Ishikawa (cell line): ENCODE results near the gene PDE6H.

Experiments used
- CEBPB ChIP-seq: IDR thresholded peaks from 2 replicates; pipeline ENCODE4 v1.6.1; 2012
- CREB1 ChIP-seq: IDR thresholded peaks from 2 replicates; pipeline ENCODE4 v1.6.1; 2012; ENCODE audit warnings: low read depth
- EGR1 ChIP-seq: IDR thresholded peaks from 2 replicates; pipeline ENCODE4 v1.6.1; 2012
- EP300 ChIP-seq: IDR thresholded peaks from 2 replicates; pipeline ENCODE4 v1.6.1; 2012; ENCODE audit warnings: borderline replicate concordance
- FOXM1 ChIP-seq: IDR thresholded peaks from 2 replicates; pipeline ENCODE4 v1.6.1; 2012; ENCODE audit warnings: low read depth, borderline replicate concordance
- NFIC ChIP-seq: IDR thresholded peaks from 2 replicates; pipeline ENCODE4 v1.6.1; 2012
- RAD21 ChIP-seq: IDR thresholded peaks from 2 replicates; pipeline ENCODE4 v1.6.1; 2012; ENCODE audit warnings: low read depth
- TAF1 ChIP-seq: IDR thresholded peaks from 2 replicates; pipeline ENCODE4 v1.6.1; 2012; ENCODE audit warnings: low read depth, mild to moderate bottlenecking
- TCF12 ChIP-seq: IDR thresholded peaks from 2 replicates; pipeline ENCODE4 v1.6.1; 2012; ENCODE audit warnings: low read depth
- TEAD4 ChIP-seq: IDR thresholded peaks from 2 replicates; pipeline ENCODE4 v1.6.1; 2012
- YY1 ChIP-seq: IDR thresholded peaks from 2 replicates; pipeline ENCODE4 v1.6.1; 2012; ENCODE audit warnings: low read depth
- ZBTB7A ChIP-seq: IDR thresholded peaks from 2 replicates; pipeline ENCODE4 v1.6.1; 2012; ENCODE audit warnings: low read depth
- TF ChIP-seq, protein P1 (sequence below): IDR thresholded peaks from 2 replicates; pipeline ENCODE4 v1.6.1; 2012; ENCODE audit warnings: low read depth, mild to moderate bottlenecking
- TF ChIP-seq, protein P2 (sequence below): IDR thresholded peaks from 2 replicates; pipeline ENCODE4 v1.6.1; 2012
- TF ChIP-seq, protein P3 (sequence below): IDR thresholded peaks from 2 replicates; pipeline ENCODE4 v1.6.1; 2012

Gene PDE6H

DNA sequence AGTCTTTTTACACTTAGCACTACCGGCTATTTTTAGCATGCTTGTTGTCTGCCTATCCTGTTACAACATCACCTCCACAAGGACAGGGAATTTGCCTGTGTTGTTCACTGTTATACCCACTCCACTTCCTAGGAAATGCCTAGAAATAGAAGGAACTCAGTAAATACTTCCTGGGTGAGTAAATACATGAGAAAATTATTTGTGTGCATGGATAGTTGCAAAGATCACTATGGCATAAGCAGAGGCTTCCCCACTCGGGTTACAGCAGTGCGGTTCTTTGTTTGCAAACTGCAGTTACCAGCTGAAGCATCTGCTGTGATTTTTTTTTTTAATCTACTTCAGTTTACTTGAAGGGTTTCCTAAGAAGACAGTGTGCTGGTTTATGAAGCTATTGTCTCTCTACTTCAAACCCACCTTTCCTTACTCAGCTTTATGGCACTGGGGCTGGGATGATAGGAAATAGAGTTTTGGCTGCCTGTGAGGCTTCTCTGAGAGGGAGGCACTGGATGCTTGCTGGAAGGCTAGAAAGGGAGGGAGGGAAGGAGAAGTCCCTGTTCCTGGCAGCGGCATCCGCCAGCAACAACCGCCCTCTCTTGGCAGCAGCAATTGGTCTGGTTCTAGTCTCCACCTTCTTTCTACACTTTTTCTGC lies 29.0 kb downstream of the PDE6H start:
- TF ChIP-seq EGR1 = no peak
- TF ChIP-seq TAF1 = no peak
- TF ChIP-seq, protein P1, sequence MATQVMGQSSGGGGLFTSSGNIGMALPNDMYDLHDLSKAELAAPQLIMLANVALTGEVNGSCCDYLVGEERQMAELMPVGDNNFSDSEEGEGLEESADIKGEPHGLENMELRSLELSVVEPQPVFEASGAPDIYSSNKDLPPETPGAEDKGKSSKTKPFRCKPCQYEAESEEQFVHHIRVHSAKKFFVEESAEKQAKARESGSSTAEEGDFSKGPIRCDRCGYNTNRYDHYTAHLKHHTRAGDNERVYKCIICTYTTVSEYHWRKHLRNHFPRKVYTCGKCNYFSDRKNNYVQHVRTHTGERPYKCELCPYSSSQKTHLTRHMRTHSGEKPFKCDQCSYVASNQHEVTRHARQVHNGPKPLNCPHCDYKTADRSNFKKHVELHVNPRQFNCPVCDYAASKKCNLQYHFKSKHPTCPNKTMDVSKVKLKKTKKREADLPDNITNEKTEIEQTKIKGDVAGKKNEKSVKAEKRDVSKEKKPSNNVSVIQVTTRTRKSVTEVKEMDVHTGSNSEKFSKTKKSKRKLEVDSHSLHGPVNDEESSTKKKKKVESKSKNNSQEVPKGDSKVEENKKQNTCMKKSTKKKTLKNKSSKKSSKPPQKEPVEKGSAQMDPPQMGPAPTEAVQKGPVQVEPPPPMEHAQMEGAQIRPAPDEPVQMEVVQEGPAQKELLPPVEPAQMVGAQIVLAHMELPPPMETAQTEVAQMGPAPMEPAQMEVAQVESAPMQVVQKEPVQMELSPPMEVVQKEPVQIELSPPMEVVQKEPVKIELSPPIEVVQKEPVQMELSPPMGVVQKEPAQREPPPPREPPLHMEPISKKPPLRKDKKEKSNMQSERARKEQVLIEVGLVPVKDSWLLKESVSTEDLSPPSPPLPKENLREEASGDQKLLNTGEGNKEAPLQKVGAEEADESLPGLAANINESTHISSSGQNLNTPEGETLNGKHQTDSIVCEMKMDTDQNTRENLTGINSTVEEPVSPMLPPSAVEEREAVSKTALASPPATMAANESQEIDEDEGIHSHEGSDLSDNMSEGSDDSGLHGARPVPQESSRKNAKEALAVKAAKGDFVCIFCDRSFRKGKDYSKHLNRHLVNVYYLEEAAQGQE = no peak
- TF ChIP-seq FOXM1 = no peak
- TF ChIP-seq CREB1 = no peak
- no peak for TF ChIP-seq TEAD4
- no peak for TF ChIP-seq RAD21
- TF ChIP-seq TCF12 = no peak
- TF ChIP-seq, protein P2, sequence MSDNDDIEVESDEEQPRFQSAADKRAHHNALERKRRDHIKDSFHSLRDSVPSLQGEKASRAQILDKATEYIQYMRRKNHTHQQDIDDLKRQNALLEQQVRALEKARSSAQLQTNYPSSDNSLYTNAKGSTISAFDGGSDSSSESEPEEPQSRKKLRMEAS = no peak
- no peak for TF ChIP-seq NFIC
- no peak for TF ChIP-seq ZBTB7A
- TF ChIP-seq, protein P3, sequence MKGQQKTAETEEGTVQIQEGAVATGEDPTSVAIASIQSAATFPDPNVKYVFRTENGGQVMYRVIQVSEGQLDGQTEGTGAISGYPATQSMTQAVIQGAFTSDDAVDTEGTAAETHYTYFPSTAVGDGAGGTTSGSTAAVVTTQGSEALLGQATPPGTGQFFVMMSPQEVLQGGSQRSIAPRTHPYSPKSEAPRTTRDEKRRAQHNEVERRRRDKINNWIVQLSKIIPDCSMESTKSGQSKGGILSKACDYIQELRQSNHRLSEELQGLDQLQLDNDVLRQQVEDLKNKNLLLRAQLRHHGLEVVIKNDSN = no peak
- no peak for TF ChIP-seq CEBPB
- TF ChIP-seq YY1 = no peak
- TF ChIP-seq EP300 = no peak

DNA sequence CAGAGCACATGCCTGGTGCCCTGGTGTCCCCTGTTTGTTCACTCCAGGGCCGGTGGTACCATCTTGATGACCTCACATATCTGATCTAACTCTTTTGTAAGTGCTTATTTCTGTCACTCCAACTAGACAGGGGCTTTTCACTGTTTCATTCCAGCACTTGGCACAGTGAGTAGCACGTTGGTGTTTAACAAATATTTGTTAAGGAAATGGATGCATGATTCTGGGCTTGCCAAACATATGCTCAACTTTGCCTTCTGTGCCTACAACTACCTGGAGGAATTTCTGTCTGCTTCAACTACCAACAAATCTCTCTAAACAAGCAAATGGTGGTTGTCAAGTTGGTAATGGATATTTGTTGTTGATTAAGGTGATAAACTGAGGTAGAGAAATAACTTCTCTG lies 31.6 kb downstream of the PDE6H start:
- TF ChIP-seq, protein P3 = no peak
- TF ChIP-seq ZBTB7A = no peak
- TF ChIP-seq, protein P1 = no peak
- no peak for TF ChIP-seq CREB1
- no peak for TF ChIP-seq TEAD4
- no peak for TF ChIP-seq RAD21
- no peak for TF ChIP-seq EGR1
- TF ChIP-seq NFIC = no peak
- no peak for TF ChIP-seq FOXM1
- TF ChIP-seq, protein P2 = no peak
- TF ChIP-seq CEBPB = no peak
- no peak for TF ChIP-seq TCF12
- TF ChIP-seq EP300 = no peak
- no peak for TF ChIP-seq YY1
- no peak for TF ChIP-seq TAF1

DNA sequence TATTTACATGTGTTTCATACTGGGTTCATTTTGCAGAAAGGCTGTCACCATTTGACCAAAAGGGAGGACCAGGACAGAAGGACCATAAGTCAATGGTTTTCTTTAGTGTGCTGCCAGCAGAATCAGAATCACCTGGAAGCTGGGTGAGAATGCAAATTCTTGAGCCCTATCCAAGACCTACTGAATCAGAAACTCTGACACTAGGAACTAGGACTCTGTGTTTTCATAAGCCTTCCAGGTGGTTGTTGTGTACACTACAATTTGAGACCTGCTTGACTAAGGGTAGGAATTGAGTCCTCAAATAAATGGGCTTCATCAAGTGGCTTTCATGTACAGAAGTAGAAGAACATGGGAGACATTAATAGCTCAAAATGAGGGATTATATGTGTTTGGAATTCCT lies 32.2 kb downstream of the PDE6H start:
- TF ChIP-seq, protein P3 = no peak
- TF ChIP-seq CREB1 (no peak), ZBTB7A (no peak), YY1 (no peak), EGR1 (no peak)

DNA sequence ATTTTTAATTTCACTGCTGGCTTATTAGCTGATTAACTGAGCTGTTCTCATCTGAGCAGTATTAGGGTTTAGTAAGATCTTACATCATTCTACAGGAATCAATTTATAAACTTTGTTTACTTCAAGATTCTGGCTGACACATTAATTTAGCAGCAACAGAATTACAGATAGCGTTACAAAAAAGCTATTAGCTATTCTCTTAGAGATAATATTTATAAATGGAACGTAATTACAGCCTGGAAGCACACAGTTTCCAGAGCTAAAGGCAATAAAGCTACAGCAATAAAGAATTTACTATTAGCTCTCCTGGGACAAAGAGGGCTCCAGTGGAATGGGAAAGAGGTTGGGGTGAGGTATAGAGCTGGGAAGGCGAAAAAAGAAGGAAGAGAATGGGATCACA lies 34.7 kb downstream of the PDE6H start:
- TF ChIP-seq ZBTB7A (no peak), TAF1 (no peak), EP300 (no peak), NFIC (no peak), FOXM1 (no peak), RAD21 (no peak), CEBPB (no peak), CREB1 (no peak), TEAD4 (no peak), YY1 (no peak), TCF12 (no peak)
- TF ChIP-seq, protein P3 = no peak
- TF ChIP-seq, protein P2 = no peak

DNA sequence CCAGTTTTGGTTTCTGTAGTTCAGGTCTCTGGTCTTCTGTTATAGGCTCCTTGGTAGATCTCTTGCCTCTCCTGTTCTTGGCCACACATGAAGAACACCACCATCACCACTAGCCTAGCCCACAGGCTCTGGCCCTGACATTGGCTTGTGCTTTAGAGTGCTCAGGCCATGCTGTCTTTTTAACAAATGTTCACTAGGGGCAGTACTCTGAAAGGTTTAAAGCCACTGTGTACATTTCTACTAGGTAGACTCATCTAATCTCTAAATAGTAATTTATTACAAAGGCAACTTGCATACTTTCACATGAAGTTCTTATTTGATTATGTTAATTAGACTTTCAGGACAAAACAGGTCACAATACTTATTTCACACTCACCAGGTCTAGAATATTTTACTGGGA lies 38.3 kb downstream of the PDE6H start:
- TF ChIP-seq EP300 (no peak), NFIC (no peak), CREB1 (no peak), CEBPB (no peak), FOXM1 (no peak), TEAD4 (no peak), RAD21 (no peak), TCF12 (no peak), EGR1 (no peak), YY1 (no peak), TAF1 (no peak), ZBTB7A (no peak)
- TF ChIP-seq, protein P1 = no peak
- TF ChIP-seq, protein P2 = no peak
- TF ChIP-seq, protein P3 = no peak
